Stimulated activated CD8-positive, alpha-beta memory T cell treated with anti-CD3 and anti-CD28 coated beads, Interleukin-12 subunit alpha, Interleukin-12 subunit beta, amount 100 ng/mL, for 4 hours (primary cell): ENCODE results near the gene LCTL.
"Not testable (repeated sequence)": the region's sequence is repeated elsewhere in the genome, so short reads cannot be mapped to it uniquely, and the experiment has no call there.

Source experiments
- DNase-seq: peaks from one replicate; pipeline ENCODE4 v3.0.0-alpha.2; 2020; ENCODE audit warnings: low read depth

The LCTL gene

GRCh38 chr15:66591322-66591862 lies 25.6 kb upstream of the LCTL start:
- no peak for DNase-seq

- no peak for DNase-seq
These were observed 24.6 kb upstream of the LCTL start for GRCh38 chr15:66590435-66590834.

GRCh38 chr15:66589429-66589828 lies 23.6 kb upstream of the LCTL start:
- not testable (repeated sequence) for DNase-seq

GRCh38 chr15:66588971-66589370 lies 23.2 kb upstream of the LCTL start:
- DNase-seq, result no peak

GRCh38 chr15:66588537-66588936 lies 22.7 kb upstream of the LCTL start:
- no peak for DNase-seq

- no peak for DNase-seq
These were observed 22.0 kb upstream of the LCTL start for GRCh38 chr15:66587749-66588148.

GRCh38 chr15:66587020-66587419 lies 21.2 kb upstream of the LCTL start:
- no peak for DNase-seq

GRCh38 chr15:66586155-66586976 lies 20.6 kb upstream of the LCTL start:
- DNase-seq, result no peak

- DNase-seq, result no peak
These were observed 16.3 kb upstream of the LCTL start for GRCh38 chr15:66581972-66582537.

GRCh38 chr15:66580643-66581042 lies 14.8 kb upstream of the LCTL start:
- no peak for DNase-seq

GRCh38 chr15:66578286-66578875 lies 12.6 kb upstream of the LCTL start:
- no peak for DNase-seq

GRCh38 chr15:66574596-66574950 lies 8.8 kb upstream of the LCTL start:
- no peak for DNase-seq

GRCh38 chr15:66573719-66574595 lies 8.2 kb upstream of the LCTL start:
- DNase-seq, result no peak

- DNase-seq, result no peak
These were observed 7.5 kb upstream of the LCTL start for GRCh38 chr15:66573348-66573718.

GRCh38 chr15:66572146-66572545 lies 6.3 kb upstream of the LCTL start:
- DNase-seq, result no peak

- DNase-seq, result no peak
These were observed 5.2 kb upstream of the LCTL start for GRCh38 chr15:66570842-66571478.

- no peak for DNase-seq
These were observed 4.5 kb upstream of the LCTL start for GRCh38 chr15:66570327-66570726.

- no peak for DNase-seq
These were observed 3.8 kb upstream of the LCTL start for GRCh38 chr15:66569461-66570137.

GRCh38 chr15:66567897-66568296 lies 2.1 kb upstream of the LCTL start:
- DNase-seq, result no peak

GRCh38 chr15:66566963-66567531 lies 1.2 kb upstream of the LCTL start:
- no peak for DNase-seq

- DNase-seq, result no peak
These were observed 607 bp downstream of the LCTL start for GRCh38 chr15:66565141-66565641.
